Measurements from ENCODE around the gene DUSP23. TPM values are rescaled to one million over a fixed set of nuclear protein-coding genes. Genes with fewer than 3 reads are reported as not detected.

The DUSP23 gene
- total RNA-seq, 2 experiments from 2014 or later: 20.1 to 22.2 TPM

DNA sequence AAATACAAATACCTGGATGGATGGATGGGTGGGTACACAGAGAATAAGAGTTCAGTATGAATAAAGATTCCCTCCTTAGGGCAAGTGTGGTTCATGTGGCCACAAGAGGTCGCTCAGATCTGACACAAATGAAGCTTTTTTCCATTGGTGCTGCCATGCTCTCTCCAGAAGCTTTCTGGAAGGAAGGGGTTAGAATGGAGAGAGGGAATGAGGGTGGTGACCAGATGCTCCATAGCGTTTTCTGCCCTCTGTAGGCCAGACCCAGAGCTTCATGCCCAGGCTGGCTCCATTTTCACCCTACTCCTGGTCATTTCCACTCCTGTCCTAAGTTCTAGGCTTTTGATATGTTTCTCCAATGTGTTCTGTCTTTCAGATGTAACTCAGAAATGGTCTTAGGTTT lies 18.1 kb downstream of the DUSP23 start:
- DNase-seq: no peak
- H3K27me3 Mint-ChIP-seq: peaks cover 40% of the 10 kb centered on the region
- POLR2A ChIA-PET: interaction anchor here (1.1 to 1.8 kb wide), 3 partner anchors 90 to 125 kb away, joined by 3 to 7 read pairs (median 3); no protein-coding TSS in a partner anchor
- ATAC-seq (ENCODE audit: low read depth): peak; percentile 46
- H3K36me3 Mint-ChIP-seq: no peaks in the 10 kb centered on the region
- H3K27ac Mint-ChIP-seq: no peak overlapping the region
- no peaks in the 10 kb centered on the region for H3K9me3 Mint-ChIP-seq
- H3K4me3 Mint-ChIP-seq: no peak overlapping the region
- peaks cover 20% of the 10 kb centered on the region for H3K4me1 Mint-ChIP-seq

DNA sequence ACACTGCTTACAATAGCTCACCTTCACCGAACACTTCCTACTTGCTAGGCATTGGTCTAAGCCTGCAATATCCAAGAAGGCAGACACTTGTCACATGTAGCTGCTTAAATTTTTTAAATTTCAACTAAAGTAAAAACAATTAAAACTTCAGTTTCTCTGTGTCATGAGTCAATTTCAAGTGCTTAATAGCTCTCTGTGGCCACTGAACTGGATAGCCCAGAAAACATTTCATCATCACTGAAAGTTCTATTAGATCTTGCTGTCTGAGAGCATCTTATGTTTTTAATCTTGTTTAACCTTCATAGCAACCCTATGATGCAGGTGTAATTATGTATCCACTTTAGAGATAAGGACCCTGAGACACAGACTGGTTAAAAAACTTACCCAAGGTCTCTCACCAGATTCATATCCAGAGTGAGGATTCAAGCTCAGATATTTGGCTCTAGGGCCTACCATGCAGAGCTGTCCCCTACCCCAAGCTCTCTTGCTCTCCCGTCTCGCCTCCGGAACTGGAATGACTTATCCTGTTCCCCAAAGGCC lies 18.8 kb downstream of the DUSP23 start:
- Mint-ChIP-seq H3K4me1 (peaks cover 20% of the 10 kb centered on the region), H3K9me3 (no peaks in the 10 kb centered on the region), H3K36me3 (no peaks in the 10 kb centered on the region), H3K27ac (no peak overlapping the region), H3K4me3 (no peak overlapping the region), H3K27me3 (peaks cover 44% of the 10 kb centered on the region)
- DNase-seq: no peak
- no peak for ATAC-seq (ENCODE audit: low read depth)
- POLR2A ChIA-PET: interaction anchor here (1.0 to 1.8 kb wide), 3 partner anchors 26 to 124 kb away, joined by 3 to 7 read pairs (median 3); no protein-coding TSS in a partner anchor

DNA sequence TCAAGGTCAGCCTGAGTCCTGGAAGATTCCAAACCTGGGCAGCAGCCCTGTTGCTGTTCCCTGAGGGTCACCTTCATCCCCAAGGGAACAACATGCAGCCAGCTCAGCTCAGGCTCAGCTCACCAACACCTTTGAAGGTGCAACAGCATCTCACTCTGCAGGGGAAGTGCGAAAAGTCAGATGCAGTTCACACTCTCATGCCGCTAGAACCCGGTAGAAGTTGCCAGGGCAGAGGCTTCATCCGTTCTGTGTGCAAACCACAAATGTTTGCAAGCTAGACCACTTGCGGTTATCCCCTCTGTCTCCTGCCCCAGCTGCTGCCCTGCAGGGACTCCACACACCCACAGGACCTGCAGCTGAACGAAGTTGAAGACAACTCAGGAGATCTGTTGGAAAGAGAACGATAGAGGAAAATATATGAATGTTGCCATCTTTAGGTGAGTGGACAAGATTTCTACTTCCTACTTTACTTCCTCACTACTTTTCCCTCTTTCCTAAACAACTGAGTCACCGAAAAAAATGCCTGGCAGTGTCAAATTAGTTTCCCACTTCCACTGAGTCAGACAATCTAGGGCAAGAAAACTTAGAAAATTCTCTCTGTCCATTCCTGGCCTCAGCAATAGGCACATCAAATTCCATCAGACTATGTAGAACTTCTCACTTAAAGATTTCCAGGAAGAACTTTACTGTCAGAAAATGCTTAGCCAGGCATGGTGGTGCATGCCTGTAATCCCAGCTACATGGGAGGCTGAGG lies 19.6 kb downstream of the DUSP23 start:
- peaks cover 20% of the 10 kb centered on the region for H3K4me1 Mint-ChIP-seq
- H3K27me3 Mint-ChIP-seq: peaks cover 52% of the 10 kb centered on the region
- peak; percentile 40 for DNase-seq
- H3K4me3 Mint-ChIP-seq: peak overlapping the region; percentile 14
- H3K27ac Mint-ChIP-seq: no peak overlapping the region
- POLR2A ChIA-PET: interaction anchor here (1.0 to 1.8 kb wide), 3 partner anchors 25 to 94 kb away, joined by 3 to 7 read pairs (median 3); no protein-coding TSS in a partner anchor
- peak; percentile 73 for ATAC-seq (ENCODE audit: low read depth)
- no peaks in the 10 kb centered on the region for H3K9me3 Mint-ChIP-seq
- H3K36me3 Mint-ChIP-seq: no peaks in the 10 kb centered on the region

DNA sequence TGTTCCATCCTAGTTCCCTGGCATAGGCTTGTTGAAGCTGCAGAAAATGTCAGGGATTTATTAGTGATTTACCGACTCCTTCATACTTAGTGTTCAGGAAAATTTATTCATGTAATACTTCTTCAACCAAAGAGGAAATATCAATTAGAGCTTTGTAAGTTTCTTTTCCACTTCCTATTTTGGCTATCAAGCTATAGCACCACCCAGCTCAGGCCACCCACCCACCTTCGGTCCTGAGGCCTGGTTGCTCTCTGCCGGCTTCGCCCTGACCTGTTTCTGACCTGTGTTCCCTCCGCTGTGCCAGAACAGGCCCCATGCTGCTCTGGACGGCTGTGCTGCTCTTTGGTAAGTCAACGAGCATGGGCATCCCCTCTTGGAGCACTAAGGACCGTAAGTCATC lies 21.3 kb downstream of the DUSP23 start, which contains the start of gene FCRL6:
Gene FCRL6 (plus strand): TSS at position 250 of the 400 bp plus-strand sequence. CDS start 65 bp downstream, at position 315.
- Mint-ChIP-seq H3K27me3 (peaks cover 51% of the 10 kb centered on the region), H3K9me3 (no peaks in the 10 kb centered on the region), H3K4me3 (no peak within 1 kb of the TSS)

DNA sequence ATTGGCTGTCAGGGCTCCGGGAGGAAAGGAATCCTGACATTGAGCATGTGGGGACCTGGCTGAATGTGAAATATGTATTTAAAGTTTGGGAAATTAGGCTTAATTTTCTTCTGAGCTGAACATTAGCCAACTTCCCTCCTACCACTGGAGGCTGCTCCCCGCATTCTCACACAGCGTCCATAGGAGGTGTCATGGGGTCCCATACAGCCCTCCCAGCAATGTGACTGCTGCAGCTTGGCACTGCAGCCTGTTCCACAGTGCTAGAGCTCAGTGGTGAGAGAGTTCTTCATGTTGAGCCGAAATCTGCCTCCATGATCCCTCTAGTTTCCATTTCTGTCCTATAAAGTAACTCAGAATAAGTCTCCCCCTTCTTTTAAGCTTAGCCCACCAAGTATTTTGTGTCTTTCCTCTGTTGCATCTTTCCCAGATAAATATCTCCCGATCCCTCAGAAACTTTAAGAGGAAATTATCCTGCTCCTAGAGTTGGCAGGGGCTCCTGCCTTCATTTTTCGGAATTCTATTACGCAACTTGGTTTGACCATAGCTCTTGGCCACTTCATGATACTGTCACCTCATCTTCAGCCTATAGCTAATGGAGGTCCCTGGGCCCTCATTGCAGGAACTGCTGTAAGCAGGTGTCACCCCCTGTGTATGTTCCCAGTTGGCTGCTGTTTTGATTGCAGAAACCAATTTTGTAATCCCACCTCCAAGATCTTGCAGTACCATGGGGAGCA lies 23.4 kb downstream of the DUSP23 start:
- Mint-ChIP-seq H3K36me3 (no peaks in the 10 kb centered on the region), H3K4me1 (peaks cover 20% of the 10 kb centered on the region), H3K27me3 (peaks cover 46% of the 10 kb centered on the region), H3K27ac (no peak overlapping the region), H3K9me3 (no peaks in the 10 kb centered on the region), H3K4me3 (no peak overlapping the region)
- ATAC-seq (ENCODE audit: low read depth) (peak; percentile 41), DNase-seq (no peak)
- POLR2A ChIA-PET: no interaction called here

More for the DNA sequence above, 21.3 kb downstream of the DUSP23 start, which contains the start of gene FCRL6:
- H3K4me1 Mint-ChIP-seq: peaks cover 20% of the 10 kb centered on the region
- no peak within 1 kb of the TSS for H3K27ac Mint-ChIP-seq
- DNase-seq (no peak), ATAC-seq (ENCODE audit: low read depth) (no peak)
- POLR2A ChIA-PET: interaction anchor here (1.2 kb wide), 1 partner anchor 91 kb away, joined by 3 read pairs; no protein-coding TSS in a partner anchor
- H3K36me3 Mint-ChIP-seq: no peaks in the 10 kb centered on the region

DNA sequence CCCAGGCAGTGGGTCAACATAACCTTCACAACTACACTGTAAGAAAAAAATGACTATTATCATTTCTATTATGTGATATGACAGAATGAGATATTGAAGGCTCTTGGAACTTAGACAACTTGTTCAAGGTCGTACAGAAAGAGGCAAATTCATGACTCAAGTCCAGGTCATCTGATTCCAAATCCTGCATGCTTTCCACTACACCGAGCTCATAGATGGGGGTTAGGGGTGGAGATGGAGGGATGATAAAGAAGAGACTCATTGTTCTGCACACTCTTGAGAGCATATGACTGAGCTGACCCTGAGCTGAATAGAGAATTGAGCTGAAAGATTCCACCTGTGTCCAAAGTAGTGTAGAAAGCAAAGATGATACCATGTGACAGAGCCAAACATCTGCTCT lies 24.2 kb downstream of the DUSP23 start:
- Mint-ChIP-seq H3K4me3 (no peak overlapping the region), H3K27me3 (peaks cover 44% of the 10 kb centered on the region), H3K27ac (no peak overlapping the region), H3K4me1 (peaks cover 13% of the 10 kb centered on the region), H3K9me3 (no peaks in the 10 kb centered on the region), H3K36me3 (no peaks in the 10 kb centered on the region)
- ATAC-seq (ENCODE audit: low read depth): no peak
- DNase-seq: no peak
- POLR2A ChIA-PET: no interaction called here

DNA sequence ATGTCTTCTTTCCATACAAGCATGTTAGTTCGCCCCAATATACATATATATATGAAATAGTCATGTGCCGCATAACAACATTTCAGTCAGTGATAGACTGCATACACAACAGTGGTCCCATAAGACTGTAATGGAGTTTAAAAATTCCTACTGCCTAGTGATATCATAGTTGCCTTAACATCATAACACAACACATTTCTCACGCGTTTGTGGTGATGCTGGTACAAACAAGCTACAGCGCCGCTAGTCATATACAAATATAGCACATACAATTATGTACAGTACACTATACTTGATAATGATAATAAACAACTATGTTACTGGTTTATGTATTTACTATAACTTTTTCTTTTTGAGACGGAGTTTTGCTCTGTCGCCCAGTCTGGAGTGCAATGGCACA lies 35.2 kb downstream of the DUSP23 start:
- H3K27ac Mint-ChIP-seq: no peak overlapping the region
- POLR2A ChIA-PET: no interaction called here
- H3K4me3 Mint-ChIP-seq: no peak overlapping the region
- no peak for ATAC-seq (ENCODE audit: low read depth)
- no peaks in the 10 kb centered on the region for H3K36me3 Mint-ChIP-seq
- H3K4me1 Mint-ChIP-seq: peaks cover 3% of the 10 kb centered on the region
- H3K27me3 Mint-ChIP-seq: peaks cover 28% of the 10 kb centered on the region
- H3K9me3 Mint-ChIP-seq: no peaks in the 10 kb centered on the region
- no peak for DNase-seq

DNA sequence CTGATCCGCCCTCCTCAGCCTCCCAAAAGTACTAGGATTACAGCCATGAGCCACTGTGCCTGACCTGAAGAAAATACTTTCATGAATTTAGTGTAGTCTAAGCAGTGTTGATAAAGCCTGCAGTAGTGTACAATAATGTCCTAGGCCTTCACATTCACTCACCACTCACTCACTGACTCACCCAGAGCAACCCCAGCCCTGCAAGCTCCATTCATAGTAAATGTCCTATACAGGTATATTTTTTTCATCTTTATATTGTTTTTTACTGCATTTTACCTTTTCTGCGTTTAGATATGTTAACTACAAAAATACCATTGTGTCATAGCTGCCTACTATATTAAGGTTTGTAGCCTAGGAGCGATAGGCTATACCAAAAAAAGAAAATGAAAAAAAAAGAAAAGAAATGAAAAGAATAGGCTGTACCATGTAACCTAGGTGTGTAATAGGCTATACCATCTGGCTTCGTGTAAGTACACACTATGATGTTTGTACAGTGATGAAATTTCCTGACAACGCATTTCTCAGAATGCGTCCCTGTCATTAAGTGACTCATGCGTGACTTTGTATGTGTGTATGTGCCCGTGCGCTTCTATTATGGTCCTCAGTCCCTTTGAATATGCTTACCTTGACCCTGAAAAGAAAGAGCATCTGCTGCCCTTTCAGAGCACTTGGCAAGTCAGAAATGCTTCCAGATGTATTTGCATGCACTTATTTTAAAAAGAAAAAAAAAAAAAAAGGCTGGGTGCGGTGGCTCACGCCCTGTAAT lies 36.7 kb downstream of the DUSP23 start:
- peaks cover 27% of the 10 kb centered on the region for H3K27me3 Mint-ChIP-seq
- H3K36me3 Mint-ChIP-seq: no peaks in the 10 kb centered on the region
- DNase-seq (no peak), ATAC-seq (ENCODE audit: low read depth) (no peak)
- H3K27ac Mint-ChIP-seq: no peak overlapping the region
- H3K4me3 Mint-ChIP-seq: no peak overlapping the region
- POLR2A ChIA-PET: interaction anchor here (0.7 kb wide), 1 partner anchor 25 kb away, joined by 6 read pairs; no protein-coding TSS in a partner anchor
- H3K4me1 Mint-ChIP-seq: peaks cover 5% of the 10 kb centered on the region
- H3K9me3 Mint-ChIP-seq: no peaks in the 10 kb centered on the region

DNA sequence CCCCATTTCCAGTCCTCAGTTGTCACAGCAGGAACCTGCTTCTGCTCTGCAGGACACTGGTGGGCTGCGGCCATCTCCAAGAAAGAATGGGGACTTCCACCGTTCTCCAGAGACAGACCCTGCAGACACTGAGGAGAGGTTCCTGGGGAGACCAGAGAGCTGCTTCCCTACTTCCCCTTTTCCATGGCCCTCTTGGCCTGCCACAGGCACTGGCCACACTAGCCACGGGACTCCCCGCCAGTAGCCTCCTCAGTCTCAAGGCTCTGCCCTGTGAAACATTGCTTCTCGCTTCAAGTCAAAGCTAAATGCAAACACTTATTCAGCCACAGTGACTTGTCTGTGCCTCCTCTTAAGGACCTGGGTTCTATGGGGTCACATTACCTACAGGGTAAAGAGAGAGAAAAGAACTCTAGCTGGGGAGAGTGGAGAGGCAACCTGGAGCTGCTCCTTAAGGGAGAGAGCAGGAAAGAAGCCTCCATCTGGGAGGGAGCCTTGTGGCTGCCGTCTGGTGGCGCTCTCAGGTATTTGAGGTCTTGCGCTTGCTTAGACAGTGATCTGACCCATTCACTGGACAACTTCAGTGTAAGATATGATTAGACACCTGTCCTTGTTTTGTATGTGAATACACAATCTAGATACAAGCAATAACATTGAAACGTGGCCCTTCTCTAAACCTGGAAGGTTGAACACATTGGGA lies 40.6 kb downstream of the DUSP23 start:
- H3K4me1 Mint-ChIP-seq: peaks cover 25% of the 10 kb centered on the region
- H3K27ac Mint-ChIP-seq: no peak overlapping the region
- no peaks in the 10 kb centered on the region for H3K9me3 Mint-ChIP-seq
- DNase-seq (no peak), ATAC-seq (ENCODE audit: low read depth) (no peak)
- POLR2A ChIA-PET: no interaction called here
- H3K4me3 Mint-ChIP-seq: no peak overlapping the region
- no peaks in the 10 kb centered on the region for H3K36me3 Mint-ChIP-seq
- peaks cover 49% of the 10 kb centered on the region for H3K27me3 Mint-ChIP-seq

DNA sequence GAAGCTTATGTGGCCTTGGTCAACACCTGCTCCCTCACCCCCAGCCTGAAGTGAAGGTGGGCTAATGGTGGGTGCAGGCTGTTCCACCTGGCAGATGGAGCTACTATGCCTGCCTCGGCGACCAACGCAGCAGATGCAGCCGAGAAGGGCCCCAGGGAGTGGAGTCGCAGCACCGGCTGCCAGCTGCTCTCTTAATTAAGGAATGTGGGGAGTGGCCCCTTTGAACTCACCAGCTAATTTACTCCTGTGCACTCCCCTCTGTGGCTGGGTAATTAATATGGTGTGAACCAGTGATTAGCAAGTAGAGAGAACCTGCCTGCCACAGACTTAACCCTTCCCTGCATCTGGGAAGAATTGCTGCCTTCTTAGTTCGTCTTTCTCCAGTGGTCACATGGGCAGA lies 42.6 kb downstream of the DUSP23 start:
- H3K36me3 Mint-ChIP-seq: peaks cover 6% of the 10 kb centered on the region
- no peak overlapping the region for H3K27ac Mint-ChIP-seq
- no peak for DNase-seq
- peaks cover 49% of the 10 kb centered on the region for H3K27me3 Mint-ChIP-seq
- H3K4me1 Mint-ChIP-seq: peaks cover 46% of the 10 kb centered on the region
- POLR2A ChIA-PET: no interaction called here
- peaks cover 4% of the 10 kb centered on the region for H3K9me3 Mint-ChIP-seq
- no peak overlapping the region for H3K4me3 Mint-ChIP-seq
- no peak for ATAC-seq (ENCODE audit: low read depth)

DNA sequence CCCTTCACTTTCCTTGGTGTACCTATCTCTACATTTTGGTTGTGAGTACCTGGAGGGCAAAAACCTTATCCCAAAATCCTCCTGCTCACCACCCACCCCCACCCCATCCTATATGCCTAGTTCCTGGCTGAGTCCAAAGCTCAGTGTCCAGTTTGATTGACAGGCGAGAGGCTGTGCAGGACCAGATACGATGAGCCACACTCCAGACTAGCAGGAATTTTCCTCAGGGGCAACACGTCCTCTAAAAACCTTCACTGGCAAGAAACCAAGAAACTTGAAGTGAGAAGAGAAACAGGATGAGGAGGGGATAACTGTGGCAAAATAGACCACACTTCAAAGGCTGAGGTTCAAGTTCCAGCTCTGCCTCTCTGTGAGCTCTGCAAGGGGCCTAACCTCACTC lies 44.8 kb downstream of the DUSP23 start:
- ATAC-seq (ENCODE audit: low read depth): peak; percentile 7
- H3K4me3 Mint-ChIP-seq: peak overlapping the region; percentile 36
- POLR2A ChIA-PET: interaction anchor here (0.7 to 3.6 kb wide), 3 partner anchors 26 to 98 kb away, joined by 3 to 24 read pairs (median 5); partner anchors contain the start of gene TAGLN2
- no peak for DNase-seq
- H3K9me3 Mint-ChIP-seq: peaks cover 6% of the 10 kb centered on the region
- peak overlapping the region; percentile 63 for H3K27ac Mint-ChIP-seq
- H3K4me1 Mint-ChIP-seq: peaks cover 53% of the 10 kb centered on the region
- H3K36me3 Mint-ChIP-seq: peaks cover 12% of the 10 kb centered on the region
- H3K27me3 Mint-ChIP-seq: peaks cover 56% of the 10 kb centered on the region

DNA sequence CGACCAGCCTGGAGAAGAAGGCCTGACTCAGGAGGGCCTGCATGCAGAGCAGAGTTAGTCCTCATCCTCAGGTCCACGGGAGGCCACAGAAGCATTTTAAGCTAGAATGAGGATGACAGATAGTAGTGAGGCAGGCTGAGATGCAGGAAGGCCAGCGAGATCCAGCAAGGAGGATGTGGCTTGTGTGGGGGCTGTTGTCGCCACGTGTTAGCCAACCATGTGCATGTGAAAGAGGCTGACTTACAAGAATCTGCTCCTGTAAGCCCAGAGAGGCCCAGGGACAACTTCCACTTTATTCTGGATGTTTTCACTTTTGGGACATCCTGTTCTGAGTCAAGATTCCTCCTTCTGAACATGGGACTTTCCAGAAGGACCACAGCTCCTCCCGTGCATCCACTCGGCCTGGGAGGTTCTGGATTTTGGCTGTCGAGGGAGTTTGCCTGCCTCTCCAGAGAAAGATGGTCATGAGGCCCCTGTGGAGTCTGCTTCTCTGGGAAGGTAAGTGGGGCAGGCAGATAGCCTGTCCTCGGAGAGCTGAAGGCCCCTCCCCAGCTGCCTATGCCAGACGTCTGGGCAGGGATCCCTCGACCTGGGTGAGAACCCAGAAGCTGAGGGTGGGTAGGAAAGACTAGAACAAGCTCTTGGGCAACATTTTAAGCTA lies 45.8 kb downstream of the DUSP23 start, which contains the start of gene SLAMF8:
Gene SLAMF8 (plus strand): TSS at position 433 of the 661 bp plus-strand sequence. CDS start 26 bp downstream, at position 459.
- POLR2A ChIA-PET: interaction anchor here (1.7 to 3.6 kb wide), 2 partner anchors 28 to 97 kb away, joined by 5 to 24 read pairs; partner anchors contain the start of gene TAGLN2
- ATAC-seq (ENCODE audit: low read depth) (peak; percentile 85), DNase-seq (peak; percentile 72)
- Mint-ChIP-seq H3K4me1 (peaks cover 52% of the 10 kb centered on the region), H3K4me3 (peak within 1 kb of the TSS; percentile 36), H3K9me3 (peaks cover 6% of the 10 kb centered on the region), H3K27me3 (peaks cover 55% of the 10 kb centered on the region), H3K36me3 (peaks cover 12% of the 10 kb centered on the region), H3K27ac (peak within 1 kb of the TSS; percentile 53)
